ENCODE measurements around the gene IL17RD.
"Not testable (repeated sequence)": the region's sequence is repeated elsewhere in the genome, so short reads cannot be mapped to it uniquely, and the experiment has no call there.

The IL17RD gene

GRCh38 chr3:57091521-57092273, 73.5 kb downstream of the IL17RD start:
- DNase-seq: no peak

GRCh38 chr3:57089043-57089442, 76.1 kb downstream of the IL17RD start:
- DNase-seq: no peak

- no peak for DNase-seq
Observed at GRCh38 chr3:57088503-57088902, 76.7 kb downstream of the IL17RD start.

GRCh38 chr3:57087361-57088092, 77.6 kb downstream of the IL17RD start:
- DNase-seq: no peak

- no peak for DNase-seq
Observed at GRCh38 chr3:57086201-57086600, 79.0 kb downstream of the IL17RD start.

GRCh38 chr3:57085211-57085610, 79.9 kb downstream of the IL17RD start:
- DNase-seq: no peak

GRCh38 chr3:57083266-57083995, 81.7 kb downstream of the IL17RD start:
- DNase-seq: not testable (repeated sequence)

GRCh38 chr3:57082481-57082880, 82.7 kb downstream of the IL17RD start:
- DNase-seq: no peak

- no peak for DNase-seq
Observed at GRCh38 chr3:57081173-57081572, 84.0 kb downstream of the IL17RD start.

- DNase-seq: no peak
Observed at GRCh38 chr3:57080171-57080570, 85.0 kb downstream of the IL17RD start.

- DNase-seq: no peak
Observed at GRCh38 chr3:57079474-57079831, 85.7 kb downstream of the IL17RD start.

GRCh38 chr3:57078635-57079473, 86.3 kb downstream of the IL17RD start:
- no peak for DNase-seq

GRCh38 chr3:57078344-57078634, 86.9 kb downstream of the IL17RD start:
- DNase-seq: no peak

GRCh38 chr3:57077630-57078343, 87.4 kb downstream of the IL17RD start:
- no peak for DNase-seq

GRCh38 chr3:57076422-57076951, 88.7 kb downstream of the IL17RD start:
- DNase-seq: no peak

- DNase-seq: no peak
Observed at GRCh38 chr3:57074135-57074534, 91.0 kb downstream of the IL17RD start.

- no peak for DNase-seq
Observed at GRCh38 chr3:57073628-57074027, 91.5 kb downstream of the IL17RD start.

GRCh38 chr3:57069503-57069902, 95.7 kb downstream of the IL17RD start:
- DNase-seq: no peak

- DNase-seq: no peak
Observed at GRCh38 chr3:57068437-57069089, 96.6 kb downstream of the IL17RD start.

GRCh38 chr3:57066471-57066870, 98.7 kb downstream of the IL17RD start:
- no peak for DNase-seq

GRCh38 chr3:57065588-57065987, 99.6 kb downstream of the IL17RD start:
- DNase-seq: no peak

GRCh38 chr3:57064572-57064971, 100.6 kb downstream of the IL17RD start:
- DNase-seq: no peak

Data from cortex of kidney (tissue), 1 donor.